Measurements from ENCODE around the gene EYA3.

Gene EYA3

GRCh38 chr1:28070725-28071593 is 17.5 kb downstream of the EYA3 start:
- no peak for DNase-seq

GRCh38 chr1:28067523-28068090 is 20.8 kb downstream of the EYA3 start:
- DNase-seq = no peak

- DNase-seq = no peak
Measured at GRCh38 chr1:28066393-28067154, 21.8 kb downstream of the EYA3 start.

DNA sequence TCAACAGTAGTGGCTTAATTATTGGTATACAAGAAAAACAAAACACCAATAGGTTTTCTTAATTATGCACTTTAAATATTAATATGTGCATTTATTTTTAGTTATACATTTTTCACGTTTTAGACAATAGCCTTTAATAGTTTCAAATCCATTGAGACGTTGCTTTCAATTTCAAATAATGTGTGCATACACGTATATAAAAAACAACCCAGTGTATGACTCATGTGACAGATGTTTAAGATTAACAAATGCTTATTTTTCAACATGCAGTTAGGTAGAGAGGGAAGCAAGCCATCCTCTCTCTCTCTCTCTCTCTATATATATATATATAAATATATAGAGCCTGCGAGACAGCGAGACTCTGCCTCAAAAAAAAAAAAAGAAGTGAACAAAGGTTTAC is 24.3 kb downstream of the EYA3 start:
- DNase-seq = no peak

DNA sequence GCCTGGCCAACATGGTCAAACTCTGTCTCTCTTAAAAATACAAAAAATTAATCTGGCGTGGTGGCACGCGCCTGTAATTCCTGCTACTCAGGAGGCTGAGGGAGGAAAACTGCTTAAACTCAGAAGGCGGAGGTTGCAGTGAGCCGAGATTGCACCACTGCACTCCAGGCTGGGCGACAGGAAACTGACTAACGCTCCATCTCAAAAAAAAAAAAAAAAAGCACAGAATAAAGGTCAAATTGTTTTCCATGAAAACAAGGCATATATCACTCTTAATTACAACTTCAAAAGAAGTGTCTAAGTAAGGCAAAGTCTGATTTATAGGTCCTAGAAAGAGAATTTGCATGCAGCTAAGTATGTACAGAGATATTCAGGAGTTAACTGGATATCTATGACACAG is 25.6 kb downstream of the EYA3 start:
- peak in 1 of 4 experiments; percentile 1 for DNase-seq

DNA sequence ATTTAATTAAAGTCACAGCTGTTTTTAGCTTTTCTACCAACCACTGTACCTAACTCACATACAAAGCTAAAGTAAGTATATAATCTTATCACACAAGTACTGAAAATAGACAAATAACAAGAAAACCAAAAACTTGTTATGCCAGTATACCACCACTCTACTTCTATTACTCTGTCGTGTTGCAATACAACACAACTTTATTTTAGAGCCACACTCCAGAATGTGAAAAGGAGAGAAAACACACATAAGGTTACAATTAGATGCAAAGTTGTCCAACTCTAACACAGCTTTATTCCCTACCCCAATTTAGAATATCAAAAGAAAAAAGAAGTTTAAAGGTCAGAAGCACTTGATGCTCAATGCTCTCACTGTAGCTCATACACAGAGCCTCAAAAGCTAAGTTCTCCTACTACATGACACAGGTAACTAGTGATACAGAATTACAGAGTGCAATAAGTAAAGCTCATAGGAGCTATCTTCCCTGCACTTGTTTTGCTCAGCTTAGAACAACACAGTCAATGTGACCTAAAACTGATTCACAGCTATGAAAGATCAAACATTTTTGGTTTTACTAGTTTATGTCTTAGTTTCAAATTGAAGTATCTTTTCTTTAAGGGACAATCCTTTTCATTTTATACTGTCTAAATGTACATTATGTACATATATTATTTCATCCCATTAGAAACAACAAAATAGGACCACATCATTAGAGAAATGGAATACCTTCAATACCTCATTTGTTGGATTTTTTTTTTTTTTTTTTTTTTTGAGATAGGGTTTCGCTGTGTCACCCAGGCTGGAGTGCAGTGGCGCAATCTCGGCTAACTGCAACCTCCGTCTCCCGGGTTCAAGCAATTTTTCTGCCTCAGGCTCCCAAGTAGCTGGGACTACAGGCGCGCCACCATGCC is 29.2 kb downstream of the EYA3 start:
- no peak for DNase-seq

DNA sequence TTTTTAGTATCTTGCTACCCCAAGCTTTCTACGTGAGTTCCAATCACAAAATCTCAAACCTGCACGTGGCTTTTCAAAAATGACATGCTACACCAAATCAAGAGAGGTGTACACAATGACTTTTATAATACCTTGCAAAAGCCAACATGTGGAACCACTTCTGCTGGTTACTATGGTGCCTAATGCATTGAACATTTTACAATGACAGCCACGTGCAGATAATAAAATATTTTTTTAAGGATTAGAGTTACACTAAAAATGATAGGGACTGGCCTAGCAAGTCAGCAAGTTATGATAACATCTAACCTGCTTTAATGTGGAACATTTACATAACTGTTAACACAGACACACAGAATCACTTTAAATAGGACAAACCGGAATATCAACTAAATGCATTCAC is 30.2 kb downstream of the EYA3 start:
- DNase-seq = no peak

DNA sequence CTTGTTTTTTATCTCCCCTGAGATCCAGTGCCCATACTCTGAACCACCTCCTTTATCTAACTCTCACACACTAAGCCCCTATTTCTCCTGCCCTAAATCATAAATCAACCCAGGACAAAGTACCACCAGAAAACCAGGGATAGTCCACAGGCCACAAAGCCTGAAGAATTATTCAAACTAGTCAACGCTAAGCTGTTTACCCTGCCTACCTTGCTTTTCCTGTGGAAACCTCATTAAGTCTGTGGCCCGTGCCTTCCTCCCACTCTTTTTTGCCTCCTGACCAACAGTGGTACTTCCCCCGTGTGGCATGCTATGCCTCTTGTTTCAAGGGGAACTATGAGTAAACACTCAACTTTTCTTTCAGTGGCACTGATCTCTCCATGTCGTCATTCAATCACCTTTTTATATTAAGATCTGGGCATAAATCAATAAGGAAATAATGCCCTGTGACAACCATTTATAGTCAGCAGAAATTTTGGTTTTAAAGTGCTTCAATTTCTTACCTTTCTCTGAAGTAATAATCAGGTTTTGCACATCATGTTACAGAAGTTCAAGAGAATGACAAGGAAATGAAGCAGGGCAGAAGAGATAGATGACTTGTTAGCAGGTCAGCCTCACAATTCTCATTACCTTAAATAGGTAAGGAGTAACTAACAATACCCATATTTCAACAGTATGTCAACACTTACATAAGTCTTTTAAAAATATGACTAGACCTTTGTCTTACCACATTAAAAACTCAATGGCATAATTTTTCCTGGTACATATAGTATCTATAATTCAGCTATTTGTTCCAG is 32.1 kb downstream of the EYA3 start:
- peak in 1 of 4 experiments; percentile 1 for DNase-seq

GRCh38 chr1:28050776-28051175 is 37.6 kb downstream of the EYA3 start:
- no peak for DNase-seq

- DNase-seq = no peak
Measured at GRCh38 chr1:28046716-28047115, 41.7 kb downstream of the EYA3 start.

DNA sequence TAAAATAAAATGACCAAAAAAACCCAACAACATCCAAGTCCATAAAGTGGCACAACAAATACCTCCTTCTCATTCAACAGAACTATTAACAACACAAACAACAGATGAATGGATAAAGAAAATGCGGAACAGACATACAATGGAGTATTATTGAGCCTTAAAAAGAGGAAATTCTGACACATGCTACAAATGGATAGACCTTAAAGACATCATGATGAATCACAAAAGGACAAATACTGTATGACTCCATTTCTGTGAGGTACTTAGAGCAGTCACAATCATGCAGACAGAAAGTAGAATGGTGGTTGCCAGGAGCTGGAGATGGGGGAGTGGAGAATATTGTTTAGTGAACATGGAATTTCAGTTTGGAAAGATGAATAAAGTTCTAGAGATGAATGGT is 42.6 kb downstream of the EYA3 start:
- DNase-seq = no peak

GRCh38 chr1:28044399-28044798 is 44.0 kb downstream of the EYA3 start:
- no peak for DNase-seq

- no peak for DNase-seq
Measured at GRCh38 chr1:28039341-28039740, 49.1 kb downstream of the EYA3 start.

DNA sequence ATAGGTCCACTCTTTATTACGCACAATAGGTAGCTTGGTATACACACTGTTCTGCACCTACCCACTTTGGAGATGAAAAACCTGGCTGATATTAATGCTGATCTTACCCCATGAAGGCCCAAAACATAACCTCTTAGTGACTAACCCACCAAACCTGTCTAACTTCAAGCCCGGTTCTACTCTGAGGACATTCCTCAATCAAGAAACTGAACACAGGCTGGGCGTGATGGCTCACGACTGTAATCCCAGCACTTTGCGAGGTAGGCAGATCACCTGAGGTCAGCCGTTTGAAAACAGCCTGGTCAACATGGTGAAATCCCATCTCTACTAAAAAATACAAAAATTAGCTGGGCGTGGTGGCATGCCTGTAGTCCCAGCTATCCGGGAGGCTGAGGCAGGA is 50.5 kb downstream of the EYA3 start:
- no peak for DNase-seq

- DNase-seq = no peak
Measured at GRCh38 chr1:28037206-28037605, 51.2 kb downstream of the EYA3 start.

- DNase-seq = no peak
Measured at GRCh38 chr1:28036431-28036830, 52.0 kb downstream of the EYA3 start.

DNA sequence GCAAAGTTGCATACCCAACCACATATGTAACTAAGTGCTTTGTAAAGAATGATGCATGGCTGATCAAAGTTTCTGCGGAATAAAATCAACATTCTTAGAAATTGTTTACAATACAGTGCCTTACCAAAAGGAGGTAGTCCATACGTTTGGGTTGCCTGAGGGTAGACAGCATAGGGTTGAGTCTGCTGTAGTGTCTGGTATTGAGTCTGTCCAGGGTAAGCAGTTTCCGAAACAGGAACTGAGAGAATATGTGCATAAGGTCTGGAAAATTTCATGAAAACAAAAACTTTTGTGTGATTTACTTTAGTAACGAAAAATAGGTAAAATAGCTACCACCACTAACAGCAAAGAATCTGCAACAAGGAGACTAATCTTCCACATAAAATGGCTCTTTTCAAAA is 53.0 kb downstream of the EYA3 start:
- no peak for DNase-seq

- DNase-seq = no peak
Measured at GRCh38 chr1:28032281-28032680, 56.1 kb downstream of the EYA3 start.

- DNase-seq = no peak
Measured at GRCh38 chr1:28031173-28031572, 57.2 kb downstream of the EYA3 start.

GRCh38 chr1:28028873-28029654 is 59.3 kb downstream of the EYA3 start:
- DNase-seq = no peak

GRCh38 chr1:28027660-28028059 is 60.8 kb downstream of the EYA3 start:
- DNase-seq = no peak

All from activated naive CD4-positive, alpha-beta T cell (primary cell).